Activated CD8-positive, alpha-beta memory T cell treated with anti-CD3 and anti-CD28 coated beads for 36 hours (primary cell): ENCODE results near the gene RAP1GDS1. TPM values are rescaled to one million over a fixed set of nuclear protein-coding genes. Genes with fewer than 3 reads are reported as not detected.
"Not testable (repeated sequence)": the region's sequence is repeated elsewhere in the genome, so short reads cannot be mapped to it uniquely, and the experiment has no call there.

Experiments used
- CTCF ChIA-PET: fragments of 350-600 bp; sonication (Branson Sonifier 250); formaldehyde crosslinking; loops from one replicate; lab custom pipeline; 2021; ENCODE audit warnings: antibody characterized with exemption; lab: Charles Lee
- POLR2A ChIA-PET: fragments of 350-600 bp; sonication (Branson Sonifier 250); formaldehyde crosslinking; loops from one replicate; lab custom pipeline; 2021; ENCODE audit warnings: antibody characterized with exemption; lab: Charles Lee
- total RNA-seq, 2 experiments: library from RNA; stranded (reverse); gene quantifications; one replicate each; pipeline ENCODE4 v1.2.3, GENCODE V29; 2021

The RAP1GDS1 gene
- total RNA-seq, 2 experiments from 2014 or later: 56.7 to 60.7 TPM

GRCh38 chr4:98462487-98462886 lies 201.3 kb downstream of the RAP1GDS1 start:
- ChIA-PET CTCF (no interaction called here), POLR2A (no interaction called here)

- ChIA-PET CTCF (interaction anchor here (0.7 to 1.7 kb wide), 12 partner anchors 8 to 589 kb away, joined by 3 to 7 read pairs (median 3); partner anchors contain the start of genes EIF4E, METAP1 and STPG2), POLR2A (interaction anchor here (1.0 kb wide), 1 partner anchor 136 kb away, joined by 3 read pairs; no protein-coding TSS in a partner anchor)
These were observed 205.8 kb downstream of the RAP1GDS1 start for GRCh38 chr4:98466868-98467599.

GRCh38 chr4:98467627-98468072 lies 206.5 kb downstream of the RAP1GDS1 start:
- CTCF ChIA-PET: interaction anchor here (0.6 to 1.7 kb wide), 18 partner anchors 10 to 588 kb away, joined by 3 to 7 read pairs (median 3); partner anchors contain the start of genes EIF4E, METAP1 and STPG2
- POLR2A ChIA-PET: interaction anchor here (0.8 to 1.0 kb wide), 2 partner anchors 135 to 621 kb away, joined by 3 read pairs; partner anchors contain the start of gene ADH5

GRCh38 chr4:98468709-98469108 lies 207.5 kb downstream of the RAP1GDS1 start:
- POLR2A ChIA-PET: interaction anchor here (0.8 kb wide), 1 partner anchor 620 kb away, joined by 3 read pairs; the partner anchor contains the start of gene ADH5
- CTCF ChIA-PET: interaction anchor here (1.1 to 1.7 kb wide), 4 partner anchors 15 to 428 kb away, joined by 3 to 7 read pairs (median 3); partner anchors contain the start of gene STPG2

GRCh38 chr4:98469771-98470170 lies 208.6 kb downstream of the RAP1GDS1 start:
- POLR2A ChIA-PET: no interaction called here
- CTCF ChIA-PET: no interaction called here

DNA sequence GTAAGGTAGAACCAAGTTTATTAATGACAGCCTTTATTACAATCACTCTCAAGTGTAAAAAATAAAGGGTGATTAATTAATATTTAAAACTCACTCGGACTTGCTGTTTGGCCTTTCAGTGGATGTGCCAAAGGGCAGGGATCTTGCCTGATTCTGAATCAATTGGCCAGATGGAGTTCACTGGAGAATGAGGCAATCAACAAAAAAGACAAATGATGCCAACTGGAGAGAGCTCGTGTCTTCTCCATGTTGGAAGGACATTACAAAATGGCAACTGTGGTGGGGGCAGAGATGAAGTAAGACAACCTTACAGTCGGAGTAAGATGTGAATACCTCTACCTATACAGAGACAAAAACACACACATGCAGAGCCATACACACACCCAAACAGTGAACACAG lies 209.2 kb downstream of the RAP1GDS1 start:
- ChIA-PET CTCF (interaction anchor here (1.2 kb wide), 1 partner anchor 9 kb away, joined by 3 read pairs; no protein-coding TSS in a partner anchor), POLR2A (no interaction called here)

- CTCF ChIA-PET: interaction anchor here (1.2 kb wide), 1 partner anchor 8 kb away, joined by 3 read pairs; no protein-coding TSS in a partner anchor
- POLR2A ChIA-PET: no interaction called here
These were observed 209.6 kb downstream of the RAP1GDS1 start for GRCh38 chr4:98470831-98471230.

DNA sequence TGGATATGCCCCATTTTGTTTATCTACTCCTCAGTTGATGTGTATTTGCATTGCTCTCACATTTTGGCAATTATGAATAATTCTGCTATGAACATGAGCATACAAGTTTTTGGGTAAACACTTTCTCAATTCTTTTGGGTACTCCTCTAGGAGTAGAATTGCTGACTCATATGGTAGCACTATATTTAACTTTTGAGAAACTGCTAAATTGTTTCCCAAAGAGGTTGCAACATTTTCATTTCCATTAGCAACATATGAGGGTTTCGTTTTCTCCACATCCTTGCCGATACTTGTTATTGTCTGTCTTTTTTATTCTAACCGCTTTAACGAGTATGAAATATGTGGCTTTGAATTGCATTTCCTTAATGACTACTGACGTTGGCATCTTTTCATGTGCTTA lies 211.9 kb downstream of the RAP1GDS1 start:
- ChIA-PET CTCF (no interaction called here), POLR2A (no interaction called here)

DNA sequence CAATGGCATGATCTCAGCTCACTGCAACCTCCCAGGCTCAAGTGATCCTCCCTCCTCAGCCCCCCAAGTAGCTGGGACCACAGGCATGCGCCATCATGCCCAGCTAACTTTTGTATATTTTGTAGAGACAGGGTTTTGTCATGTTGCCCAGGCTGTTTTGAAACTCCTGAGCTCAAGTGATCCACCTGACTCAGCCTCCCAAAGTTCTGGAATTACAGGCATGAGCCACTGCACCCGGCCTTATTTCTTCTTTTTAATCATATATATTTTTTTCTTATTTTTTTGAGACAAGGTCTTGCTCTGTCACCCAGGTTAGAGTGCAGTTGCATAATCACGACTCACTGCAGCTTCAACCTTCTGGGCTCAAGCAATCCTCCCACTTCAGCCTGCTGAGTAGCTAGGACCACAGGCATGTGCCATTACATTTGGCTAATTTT lies 213.2 kb downstream of the RAP1GDS1 start:
- ChIA-PET CTCF (no interaction called here), POLR2A (interaction anchor here (0.6 kb wide), 1 partner anchor 165 kb away, joined by 8 read pairs; no protein-coding TSS in a partner anchor)

DNA sequence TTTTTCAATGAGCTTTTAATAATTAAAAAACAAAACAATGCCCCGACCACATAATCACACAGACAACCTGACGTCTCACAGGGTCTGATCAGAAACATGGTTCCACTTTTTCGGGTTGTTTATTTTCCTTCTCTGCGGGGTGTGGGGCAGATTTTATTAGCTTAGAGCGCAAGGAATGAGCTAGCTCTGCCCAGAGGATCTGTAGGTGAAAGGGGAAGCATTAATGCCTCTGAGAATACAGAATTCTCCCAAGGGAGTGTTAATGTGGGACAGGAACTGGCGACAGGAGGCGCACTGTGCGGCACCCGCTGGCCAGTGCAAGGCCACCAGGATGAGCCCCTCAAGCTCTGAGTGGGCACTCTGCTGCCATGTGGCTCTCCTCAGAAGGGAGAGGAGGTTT lies 215.7 kb downstream of the RAP1GDS1 start:
- POLR2A ChIA-PET: no interaction called here

GRCh38 chr4:98479590-98479989 lies 218.4 kb downstream of the RAP1GDS1 start:
- CTCF ChIA-PET: interaction anchor here (0.7 to 1.6 kb wide), 2 partner anchors 9 to 12 kb away, joined by 3 read pairs; no protein-coding TSS in a partner anchor
- POLR2A ChIA-PET: not testable (repeated sequence)

More for the DNA sequence above, 215.7 kb downstream of the RAP1GDS1 start:
- CTCF ChIA-PET: interaction anchor here (1.9 kb wide), 1 partner anchor 518 kb away, joined by 6 read pairs; the partner anchor contains the start of gene METAP1

- POLR2A ChIA-PET: no interaction called here
These were observed 219.4 kb downstream of the RAP1GDS1 start for GRCh38 chr4:98480535-98480934.

GRCh38 chr4:98481167-98481566 lies 220.0 kb downstream of the RAP1GDS1 start:
- CTCF ChIA-PET: no interaction called here
- POLR2A ChIA-PET: interaction anchor here (0.7 kb wide), 1 partner anchor 51 kb away, joined by 3 read pairs; no protein-coding TSS in a partner anchor

More at GRCh38 chr4:98480535-98480934, 219.4 kb downstream of the RAP1GDS1 start:
- CTCF ChIA-PET: no interaction called here

DNA sequence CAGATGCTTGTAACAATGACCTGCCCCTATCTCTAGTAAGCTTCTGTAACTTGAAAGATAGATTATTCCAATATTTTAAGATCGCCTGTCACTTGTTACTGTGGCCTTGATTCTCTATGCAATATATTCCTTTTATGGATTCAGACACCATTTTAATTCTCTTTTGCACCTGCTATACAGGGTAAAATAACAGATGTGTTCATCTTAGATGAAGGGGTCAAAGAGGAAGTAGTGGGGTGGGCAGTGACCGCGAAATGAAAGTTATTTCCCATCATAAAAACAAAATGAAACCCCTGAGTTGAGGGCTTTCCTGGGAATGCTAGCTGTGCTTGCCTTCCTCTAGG lies 221.3 kb downstream of the RAP1GDS1 start:
- POLR2A ChIA-PET: no interaction called here
- CTCF ChIA-PET: interaction anchor here (1.4 kb wide), 1 partner anchor 176 kb away, joined by 4 read pairs; the partner anchor contains the start of gene TSPAN5

GRCh38 chr4:98482847-98483806 lies 221.9 kb downstream of the RAP1GDS1 start:
- ChIA-PET CTCF (interaction anchor here (1.2 to 1.4 kb wide), 2 partner anchors 175 to 222 kb away, joined by 3 to 4 read pairs; partner anchors contain the start of gene TSPAN5), POLR2A (interaction anchor here (0.6 to 0.8 kb wide), 3 partner anchors 9 to 447 kb away, joined by 3 read pairs; no protein-coding TSS in a partner anchor)

GRCh38 chr4:98484031-98484430 lies 222.8 kb downstream of the RAP1GDS1 start:
- POLR2A ChIA-PET: interaction anchor here (1.0 kb wide), 1 partner anchor 35 kb away, joined by 3 read pairs; no protein-coding TSS in a partner anchor
- CTCF ChIA-PET: interaction anchor here (1.2 kb wide), 1 partner anchor 221 kb away, joined by 3 read pairs; no protein-coding TSS in a partner anchor

DNA sequence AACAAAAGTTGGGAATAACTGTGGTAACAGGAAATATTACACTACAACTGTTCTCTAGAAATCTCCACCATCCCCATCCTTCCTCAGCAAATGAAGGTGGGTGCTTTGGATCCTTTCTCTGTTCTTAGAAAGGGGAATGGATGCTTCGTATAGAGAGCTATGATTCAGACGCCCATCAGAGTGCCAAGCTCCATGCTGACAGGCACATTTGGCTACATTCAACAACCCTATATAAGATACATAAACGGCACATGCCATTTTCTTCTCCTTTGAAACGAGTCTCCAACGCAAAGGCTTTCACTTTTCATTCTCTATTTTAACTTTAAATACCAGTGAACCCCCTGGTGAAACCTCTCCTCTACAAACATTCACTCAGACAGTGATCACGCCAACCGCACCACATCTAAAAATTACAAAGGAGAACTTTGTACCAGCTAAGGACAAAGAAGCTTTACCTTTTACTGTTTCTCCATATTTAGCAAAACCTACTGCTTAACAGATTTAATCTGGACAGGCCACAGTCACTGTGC lies 224.7 kb downstream of the RAP1GDS1 start:
- CTCF ChIA-PET: interaction anchor here (0.7 kb wide), 1 partner anchor 142 kb away, joined by 4 read pairs; no protein-coding TSS in a partner anchor
- POLR2A ChIA-PET: interaction anchor here (0.6 to 1.9 kb wide), 3 partner anchors 21 to 1489 kb away, joined by 4 to 19 read pairs (median 12); partner anchors contain the start of gene TSPAN5

DNA sequence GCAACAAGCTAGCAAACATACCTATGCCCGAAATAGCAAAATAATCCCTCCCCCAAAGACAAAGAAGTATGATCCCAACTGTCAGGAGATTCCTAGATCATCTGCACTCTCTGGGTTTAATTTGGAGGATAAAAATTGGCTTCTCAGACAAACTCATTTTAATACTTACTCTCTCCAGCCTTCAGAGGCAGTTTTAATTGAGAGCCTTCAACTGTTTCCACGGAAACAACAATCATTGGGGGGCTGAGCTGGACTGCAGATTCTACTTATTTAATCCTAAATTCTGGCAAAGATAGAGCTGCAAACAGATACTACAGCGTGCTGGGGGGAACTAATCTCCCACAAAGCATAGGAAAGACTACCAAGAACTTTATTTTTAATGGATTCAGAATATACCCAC lies 229.1 kb downstream of the RAP1GDS1 start:
- CTCF ChIA-PET: no interaction called here

More for the DNA sequence above, 229.1 kb downstream of the RAP1GDS1 start:
- POLR2A ChIA-PET: no interaction called here
